Measurements from ENCODE around the gene CCDC73.
"Not testable (repeated sequence)": the region's sequence is repeated elsewhere in the genome, so short reads cannot be mapped to it uniquely, and the experiment has no call there.

Gene CCDC73

DNA sequence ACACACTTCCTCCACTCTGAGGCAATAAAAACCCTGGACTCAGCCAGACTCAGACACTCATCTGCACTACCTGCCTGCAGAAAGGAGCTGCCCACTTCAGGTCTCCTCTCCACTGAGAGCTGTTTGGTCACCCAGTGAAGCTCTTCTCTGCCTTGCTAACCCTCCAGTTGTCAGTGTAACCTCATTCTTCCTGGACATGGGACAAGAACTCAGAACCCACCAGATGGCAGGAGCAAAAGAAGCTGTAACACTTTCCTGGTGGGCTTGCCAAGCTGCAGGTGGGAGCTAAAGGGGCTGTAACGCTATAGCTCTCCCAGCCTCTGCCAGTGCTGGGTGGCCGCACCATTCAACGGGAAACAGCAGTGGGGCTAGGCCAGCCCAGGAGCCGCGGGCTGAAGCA, 89.7 kb downstream of the CCDC73 start:
- DNase-seq, result no peak

GRCh38 chr11:32704261-32704660, 90.2 kb downstream of the CCDC73 start:
- no peak for DNase-seq

DNA sequence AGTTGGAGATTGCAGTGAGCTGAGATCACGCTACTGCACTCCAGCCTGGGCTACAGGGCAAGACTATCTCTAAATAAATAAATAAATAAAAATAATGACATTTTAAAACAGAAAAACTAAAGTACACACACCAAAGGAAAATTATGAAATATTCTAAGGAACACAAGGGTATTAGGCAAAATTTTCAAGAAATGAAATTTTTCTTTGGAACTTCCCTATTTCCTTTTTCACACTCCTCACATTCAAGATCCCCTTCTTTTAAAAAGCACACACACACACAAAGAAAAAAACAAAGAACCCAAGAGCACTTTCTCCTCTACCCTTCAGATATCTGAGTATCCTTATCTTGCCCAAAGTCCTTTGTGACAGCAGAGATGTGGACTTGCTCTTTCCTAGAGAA, 92.8 kb downstream of the CCDC73 start:
- DNase-seq, result no peak

GRCh38 chr11:32698579-32698978, 95.9 kb downstream of the CCDC73 start:
- DNase-seq, result no peak

DNA sequence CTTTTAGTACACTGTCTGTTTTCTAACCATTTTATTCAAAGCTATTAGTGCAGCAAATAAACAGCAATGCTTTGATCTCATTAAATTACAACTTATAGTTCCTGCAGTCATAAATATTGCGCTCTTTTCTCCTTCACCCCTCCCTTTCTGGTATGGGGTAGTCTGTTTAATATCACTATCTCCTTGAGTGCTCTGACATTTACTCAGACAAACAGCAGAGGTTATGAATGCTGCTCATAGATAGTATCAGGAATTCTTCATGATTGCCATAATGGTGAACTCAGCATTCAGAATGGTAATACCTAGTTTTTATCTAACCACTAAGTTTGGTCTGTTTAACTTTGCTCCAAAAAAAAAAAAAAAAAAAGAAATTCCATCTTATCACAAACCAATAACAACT, 123.4 kb downstream of the CCDC73 start:
- no peak for DNase-seq

DNA sequence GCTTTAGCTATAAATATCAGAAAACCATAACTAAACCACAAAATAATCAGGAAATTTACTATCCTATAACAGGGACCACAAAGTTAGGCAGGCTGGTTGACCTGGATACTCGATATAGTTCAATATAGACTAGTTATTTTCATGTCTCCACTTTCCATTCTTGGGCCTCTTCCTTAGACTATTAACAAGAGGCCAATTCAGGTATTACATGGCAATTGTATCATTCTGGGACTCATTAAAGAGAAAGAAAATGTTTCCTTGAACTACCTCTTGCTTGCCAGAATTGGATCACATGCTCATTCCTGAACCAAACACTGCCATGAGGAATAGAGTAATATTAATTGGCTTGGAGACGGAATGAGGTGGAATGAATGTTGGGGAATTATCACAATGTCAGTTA, 134.8 kb downstream of the CCDC73 start:
- DNase-seq, result no peak

DNA sequence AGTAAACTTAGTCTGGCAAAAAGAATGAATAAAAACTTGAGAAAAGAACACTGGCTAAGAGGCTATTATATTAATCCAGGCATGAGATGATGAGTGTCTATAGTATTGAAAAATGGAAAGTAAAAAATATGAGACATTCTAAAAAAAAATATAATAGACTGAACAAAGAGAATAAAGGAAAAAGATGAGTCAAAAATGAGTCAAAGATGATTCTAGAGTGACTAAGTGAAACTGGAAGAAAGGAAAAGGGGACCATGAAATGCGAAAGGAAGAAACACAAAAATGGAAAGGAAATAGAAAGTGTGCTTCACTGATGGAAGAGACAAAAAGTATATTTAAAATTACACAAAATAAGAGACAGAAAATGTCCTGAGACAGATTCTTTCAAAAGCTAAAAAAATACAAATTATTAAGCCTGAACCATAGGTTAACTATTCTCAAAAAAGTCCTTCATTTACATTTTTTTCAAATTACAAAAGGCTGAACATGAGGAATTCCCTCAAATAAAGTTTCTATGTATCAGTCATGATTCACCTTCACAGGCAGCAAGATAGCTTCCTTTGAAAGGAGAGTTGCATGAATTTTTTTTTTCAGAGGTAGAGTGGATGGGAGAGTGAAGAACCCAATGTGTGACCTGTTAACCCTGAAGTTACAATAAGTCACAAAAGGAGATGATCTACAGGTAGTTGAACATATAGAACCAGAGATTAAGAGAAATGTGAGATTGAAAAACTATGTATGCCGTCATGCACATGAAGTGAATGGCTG, 135.6 kb downstream of the CCDC73 start:
- DNase-seq, result no peak

DNA sequence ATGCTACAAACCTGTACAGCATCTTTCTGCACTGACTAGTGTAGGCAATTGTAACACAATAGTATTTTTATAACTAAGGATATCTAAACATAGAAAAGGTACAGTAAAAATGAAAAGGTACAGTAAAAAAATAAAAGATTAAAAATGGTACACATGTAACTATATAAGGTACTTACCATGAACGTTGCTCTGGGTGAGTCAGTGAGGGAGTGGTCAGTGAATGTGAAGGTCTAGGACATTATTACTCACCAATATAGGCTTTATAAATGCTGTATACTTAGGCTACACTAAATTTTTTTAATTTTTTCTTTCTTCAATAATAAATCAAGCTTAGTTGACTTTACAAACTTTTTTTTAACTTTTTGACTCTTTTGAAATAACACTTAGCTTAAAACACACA, 150.9 kb downstream of the CCDC73 start:
- no peak for DNase-seq

DNA sequence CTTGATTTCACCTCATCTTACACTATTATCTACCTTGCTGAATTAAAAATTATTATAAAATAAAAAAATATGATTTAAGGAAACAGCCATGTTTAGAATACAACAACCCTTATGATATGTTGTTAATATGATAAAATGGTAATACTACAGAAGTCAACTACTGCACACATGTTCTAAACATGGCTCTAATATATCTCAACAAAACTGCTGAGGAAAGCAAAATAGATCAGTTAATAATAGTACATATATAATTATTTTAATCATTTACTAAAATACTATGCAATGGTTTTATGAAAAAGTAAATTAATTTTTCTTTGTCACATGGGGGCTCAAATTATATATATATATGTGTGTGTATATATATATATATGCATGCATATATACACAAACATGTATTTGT, 153.1 kb downstream of the CCDC73 start:
- no peak for DNase-seq

DNA sequence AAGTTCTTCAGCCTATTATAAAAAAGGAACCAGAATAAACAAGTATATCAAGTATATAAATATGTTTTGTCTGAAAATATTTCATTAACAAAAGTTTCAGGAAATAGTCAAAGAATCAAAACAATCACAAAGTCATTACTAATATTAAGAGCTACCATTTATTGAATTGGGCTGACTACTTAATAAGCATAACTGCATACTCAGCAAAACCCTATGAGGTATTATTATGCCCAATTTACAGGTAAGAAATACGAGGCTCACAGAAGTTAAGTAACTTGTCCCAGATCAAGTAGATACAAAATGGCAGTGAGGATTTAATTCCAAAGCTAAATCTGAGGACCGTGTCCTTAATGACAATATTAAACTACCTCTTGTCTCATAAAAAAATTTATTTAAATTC, 158.6 kb downstream of the CCDC73 start:
- DNase-seq, result no peak

DNA sequence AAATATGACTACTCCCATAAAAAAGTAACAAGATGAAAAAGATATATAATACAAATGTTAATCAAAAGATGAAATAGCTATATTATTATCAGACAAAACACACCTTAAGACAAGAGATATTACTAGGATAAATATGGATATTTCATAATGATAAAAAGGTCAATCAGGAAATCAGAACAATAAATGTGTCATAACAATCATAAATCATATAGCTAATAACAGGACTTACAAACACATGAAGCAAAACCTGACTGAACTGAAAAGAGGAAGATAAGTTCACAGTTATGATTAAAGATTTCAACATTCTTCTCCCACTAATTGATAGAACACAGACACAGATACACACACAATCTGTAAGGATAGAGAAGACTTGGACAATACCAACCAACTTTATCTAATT, 163.6 kb downstream of the CCDC73 start:
- DNase-seq, result no peak

GRCh38 chr11:32616903-32617302, 177.6 kb downstream of the CCDC73 start:
- DNase-seq, result no peak

DNA sequence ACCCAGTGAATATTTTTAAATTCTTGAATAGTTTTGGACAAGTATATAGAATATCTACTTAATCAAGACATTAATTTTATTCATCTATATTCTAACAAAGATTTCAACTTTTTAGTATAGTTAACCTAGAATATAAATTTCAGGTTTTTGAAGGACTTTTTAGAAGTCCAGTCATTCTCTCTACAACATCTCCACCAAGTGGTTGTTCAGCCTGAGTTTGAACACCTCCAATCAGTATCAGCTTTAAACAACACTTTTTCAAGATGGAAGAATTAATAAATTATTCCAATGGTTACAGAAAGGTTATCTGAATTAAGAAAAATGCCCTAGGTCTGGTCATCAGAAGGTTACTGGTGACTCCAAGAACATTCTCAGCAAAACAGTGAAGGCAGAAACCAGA, 179.0 kb downstream of the CCDC73 start:
- no peak for DNase-seq

DNA sequence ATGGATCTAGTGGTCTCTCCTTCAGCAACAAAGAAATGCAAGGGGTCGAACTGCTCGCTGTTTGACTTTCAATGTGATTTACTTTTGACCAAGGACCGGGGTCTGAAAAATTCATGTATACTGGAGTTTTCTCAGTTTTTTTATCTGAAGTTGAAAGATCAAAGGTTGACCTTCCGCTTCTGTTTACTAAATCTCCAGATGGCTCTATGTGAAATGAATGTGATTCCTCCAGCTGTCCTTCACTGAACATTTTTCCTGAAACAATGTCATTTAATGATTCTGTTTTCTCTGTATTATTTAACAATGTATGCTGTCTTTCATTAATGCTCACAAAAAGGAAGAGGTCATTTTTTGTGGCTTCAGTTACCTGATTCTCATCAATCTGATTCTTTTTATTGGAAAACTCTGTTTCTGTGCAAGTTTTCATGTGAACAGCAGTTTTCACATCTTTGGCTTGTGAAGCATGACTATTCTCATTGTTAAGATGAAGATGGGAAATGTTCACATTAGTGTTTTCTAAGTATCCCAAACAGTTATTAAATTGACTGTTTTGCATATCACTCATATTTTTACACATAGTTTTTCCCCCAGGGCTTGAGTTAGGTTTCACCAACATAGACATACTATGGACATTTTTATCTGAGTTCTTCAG, 180.8 kb downstream of the CCDC73 start:
- no peak for DNase-seq

DNA sequence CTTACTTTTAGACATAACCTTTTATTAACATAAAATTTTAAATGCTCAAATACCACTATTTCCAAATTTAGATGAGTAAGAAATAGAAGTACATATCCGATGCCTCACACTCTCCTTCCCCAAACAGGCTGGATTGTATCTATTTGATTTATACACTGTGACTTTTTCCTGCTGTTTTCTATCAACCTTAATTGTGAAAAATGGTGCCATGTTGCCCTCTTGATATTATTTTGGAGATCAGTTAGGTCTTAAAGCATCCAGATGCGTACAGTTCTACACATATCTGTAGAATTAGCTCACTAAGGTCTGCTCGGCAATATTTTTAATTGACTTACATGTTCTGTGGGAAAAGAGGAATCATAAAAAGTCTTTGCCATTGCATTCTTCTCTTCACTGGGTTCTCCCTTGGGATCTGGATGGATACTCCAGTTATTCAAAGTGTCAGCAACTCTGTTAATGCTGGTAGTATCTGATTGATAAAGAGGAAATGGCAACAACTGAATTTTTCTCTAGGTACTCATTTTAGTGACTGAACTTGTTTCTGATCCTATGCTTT, 183.6 kb downstream of the CCDC73 start:
- no peak for DNase-seq

DNA sequence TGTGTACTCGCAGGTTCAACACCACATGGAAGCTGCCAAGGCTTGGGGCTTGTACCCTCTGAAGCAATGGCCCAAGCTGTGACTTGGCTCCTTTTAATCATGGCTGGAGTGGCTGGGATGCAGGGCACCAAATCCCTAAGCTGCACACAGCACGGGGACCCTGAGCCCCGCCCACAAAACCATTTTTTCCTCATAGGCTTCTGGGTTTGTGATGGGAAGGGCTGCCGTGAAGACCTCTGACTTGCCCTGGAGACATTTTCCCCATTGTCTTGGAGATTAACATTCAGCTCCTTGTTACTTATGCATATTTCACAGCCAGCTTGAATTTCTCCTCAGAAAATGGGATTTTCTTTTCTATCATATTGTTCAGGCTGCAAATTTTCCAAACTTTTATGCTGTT, 185.6 kb downstream of the CCDC73 start:
- not testable (repeated sequence) for DNase-seq

DNA sequence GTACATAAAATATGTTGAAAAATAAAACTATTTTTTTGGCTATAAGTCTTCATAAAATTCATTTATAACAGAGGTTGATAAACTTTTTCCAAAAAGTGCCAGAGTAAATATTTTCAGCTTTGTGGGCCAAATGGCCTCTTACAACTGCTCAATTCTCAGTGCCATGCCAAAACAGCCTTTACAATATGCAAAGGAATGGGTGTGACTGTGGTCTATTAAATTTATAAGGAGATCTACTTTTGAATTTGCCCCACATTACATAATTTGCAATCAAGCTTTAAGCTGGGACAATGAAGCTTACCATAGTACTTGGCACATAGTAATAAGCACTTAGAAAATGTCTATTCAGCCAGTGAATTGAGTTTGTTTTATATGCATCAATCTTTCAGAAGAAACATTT, 188.2 kb downstream of the CCDC73 start:
- DNase-seq, result no peak

DNA sequence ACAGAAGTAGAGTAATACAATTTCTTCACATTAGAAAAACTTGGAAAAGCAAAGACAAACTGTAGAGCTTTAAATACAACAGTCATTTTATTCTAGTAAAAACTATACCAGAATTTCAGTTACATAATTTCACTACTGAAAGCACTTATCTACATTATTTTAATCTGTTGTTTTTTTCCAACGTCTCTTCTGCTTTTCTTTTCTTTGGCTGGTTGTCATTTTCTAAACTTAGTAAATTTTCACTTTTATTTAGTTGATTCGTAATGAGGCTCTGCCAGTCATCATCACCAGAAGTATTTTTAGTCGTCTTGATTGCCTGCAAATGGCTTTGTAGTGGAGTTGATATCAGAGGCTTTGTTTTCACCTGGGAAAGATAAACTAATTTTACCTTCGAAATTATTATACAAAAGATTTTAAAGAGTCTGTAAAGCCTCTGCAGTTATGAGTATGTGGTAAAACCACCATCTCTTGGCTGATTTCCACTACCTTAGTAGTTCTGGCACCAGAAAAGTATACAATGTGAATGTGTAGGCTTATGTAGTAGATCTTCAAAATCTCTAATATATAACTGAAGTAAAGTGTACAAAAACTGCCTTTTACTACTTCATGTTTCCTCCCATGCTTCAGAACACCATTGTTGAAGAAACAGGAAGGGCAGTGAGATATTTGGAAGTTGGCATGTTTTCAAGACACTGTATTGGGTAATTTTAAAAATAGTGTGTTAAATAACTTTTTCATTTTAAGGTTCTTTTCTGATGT, 191.6 kb downstream of the CCDC73 start:
- no peak for DNase-seq

GRCh38 chr11:32597921-32598320, 196.5 kb downstream of the CCDC73 start:
- no peak for DNase-seq

DNA sequence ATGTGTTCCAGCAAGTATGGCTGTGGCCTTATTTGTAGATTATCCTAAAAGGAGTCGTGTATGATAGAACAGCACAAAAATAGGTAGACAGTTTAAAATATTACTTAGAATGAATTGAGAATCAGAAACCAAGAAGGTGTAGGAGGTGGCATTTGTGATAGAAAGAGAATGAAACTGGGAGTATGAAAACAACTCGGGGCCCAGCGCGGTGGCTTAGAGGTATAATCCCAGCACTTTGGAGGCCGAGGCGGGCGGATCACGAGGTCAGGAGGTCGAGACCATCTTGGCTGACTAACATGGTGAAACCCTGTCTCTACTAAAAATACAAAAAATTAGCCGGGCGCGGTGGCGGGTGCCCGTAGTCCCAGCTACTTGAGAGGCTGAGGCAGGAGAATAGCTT, 198.3 kb downstream of the CCDC73 start:
- DNase-seq, result not testable (repeated sequence)

DNA sequence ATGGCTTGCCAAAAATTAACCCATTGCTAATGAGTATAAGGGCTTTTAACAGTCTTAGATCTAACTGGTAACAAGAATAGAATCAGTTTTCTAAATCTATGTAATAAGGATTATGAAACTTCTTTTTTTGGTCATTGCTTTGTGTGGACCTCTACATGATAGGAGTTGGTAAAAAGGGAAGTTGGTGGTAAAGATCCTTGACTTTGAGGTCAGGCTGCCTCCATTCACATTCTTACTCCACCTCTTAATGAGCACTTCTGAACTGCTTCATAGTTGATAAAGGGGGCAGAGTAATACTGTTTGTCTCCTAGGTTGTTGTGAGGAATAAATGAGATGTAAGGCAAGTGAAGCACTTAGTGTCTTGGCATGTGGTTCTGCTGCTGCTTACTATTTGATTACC, 200.2 kb downstream of the CCDC73 start:
- no peak for DNase-seq

GRCh38 chr11:32586576-32587190, 207.8 kb downstream of the CCDC73 start:
- DNase-seq, result peak; percentile 15

- DNase-seq, result no peak
Observed at GRCh38 chr11:32584921-32585320, 209.5 kb downstream of the CCDC73 start.

Measured in CD4-positive, alpha-beta T cell treated with Interleukin-10 for 1 hour (primary cell).